Astrocyte of the hippocampus (primary cell): ENCODE measurements around the gene TBC1D2.
A peak's percentile ranks its signal among the peaks of the same experiment; 100 is the strongest.
"Not testable (repeated sequence)": the region's sequence is repeated elsewhere in the genome, so short reads cannot be mapped to it uniquely, and the experiment has no call there.

Experiments
- DNase-seq: peaks from one replicate; pipeline ENCODE4 v3.0.0; 2011; ENCODE audit warnings: low read depth, low spot score

TBC1D2 gene

GRCh38 chr9:98271479-98271878 lies 16.0 kb upstream of the TBC1D2 start:
- no peak for DNase-seq

GRCh38 chr9:98270284-98270683 lies 14.8 kb upstream of the TBC1D2 start:
- not testable (repeated sequence) for DNase-seq

- not testable (repeated sequence) for DNase-seq
Measured at GRCh38 chr9:98269652-98270051, 14.2 kb upstream of the TBC1D2 start.

GRCh38 chr9:98267556-98267955 lies 12.1 kb upstream of the TBC1D2 start:
- not testable (repeated sequence) for DNase-seq

- DNase-seq = no peak
Measured at GRCh38 chr9:98264516-98264915, 9.1 kb upstream of the TBC1D2 start.

- DNase-seq = peak; percentile 88
Measured at GRCh38 chr9:98263482-98264357, 8.3 kb upstream of the TBC1D2 start.

GRCh38 chr9:98263080-98263479 lies 7.6 kb upstream of the TBC1D2 start:
- no peak for DNase-seq

GRCh38 chr9:98262056-98262455 lies 6.6 kb upstream of the TBC1D2 start:
- DNase-seq = peak; percentile 34

GRCh38 chr9:98260635-98261034 lies 5.2 kb upstream of the TBC1D2 start:
- no peak for DNase-seq

- DNase-seq = no peak
Measured at GRCh38 chr9:98259791-98260190, 4.3 kb upstream of the TBC1D2 start.

GRCh38 chr9:98256756-98257155 lies 1.3 kb upstream of the TBC1D2 start:
- DNase-seq = no peak

GRCh38 chr9:98255061-98255577 lies 330 bp downstream of the TBC1D2 start:
- peak; percentile 70 for DNase-seq

GRCh38 chr9:98254228-98255060 lies 1.0 kb downstream of the TBC1D2 start:
- DNase-seq = no peak

- DNase-seq = no peak
Measured at GRCh38 chr9:98253565-98253964, 1.9 kb downstream of the TBC1D2 start.

GRCh38 chr9:98251551-98251950 lies 3.9 kb downstream of the TBC1D2 start:
- peak; percentile 75 for DNase-seq

- no peak for DNase-seq
Measured at GRCh38 chr9:98249771-98250170, 5.7 kb downstream of the TBC1D2 start.

GRCh38 chr9:98248737-98249474 lies 6.5 kb downstream of the TBC1D2 start:
- DNase-seq = peak; percentile 74

GRCh38 chr9:98247831-98248657 lies 7.4 kb downstream of the TBC1D2 start:
- DNase-seq = no peak

GRCh38 chr9:98242426-98242825 lies 13.0 kb downstream of the TBC1D2 start:
- DNase-seq = no peak

GRCh38 chr9:98241357-98242300 lies 13.8 kb downstream of the TBC1D2 start:
- no peak for DNase-seq
